DOHH2 (cell line): ENCODE measurements around the gene ADK.

ENCODE experiments used
- EZH2phosphoT487 ChIP-seq: fragments of 200-600 bp; sonication (generic); IDR thresholded peaks from 2 replicates; pipeline ENCODE4 v1.6.1; 2017; ENCODE audit warnings: borderline replicate concordance, mild to moderate bottlenecking, antibody characterized with exemption, low read length, moderate library complexity, mixed read lengths
- TF ChIP-seq, protein P1 (sequence below): fragments of 200-600 bp; sonication (generic); IDR thresholded peaks from one replicate; pipeline ENCODE4 v1.5.1; 2014; ENCODE audit warnings: antibody characterized with exemption, mild to moderate bottlenecking, low read depth, low read length; ENCODE audit not compliant: poor library complexity, severe bottlenecking

DNA sequence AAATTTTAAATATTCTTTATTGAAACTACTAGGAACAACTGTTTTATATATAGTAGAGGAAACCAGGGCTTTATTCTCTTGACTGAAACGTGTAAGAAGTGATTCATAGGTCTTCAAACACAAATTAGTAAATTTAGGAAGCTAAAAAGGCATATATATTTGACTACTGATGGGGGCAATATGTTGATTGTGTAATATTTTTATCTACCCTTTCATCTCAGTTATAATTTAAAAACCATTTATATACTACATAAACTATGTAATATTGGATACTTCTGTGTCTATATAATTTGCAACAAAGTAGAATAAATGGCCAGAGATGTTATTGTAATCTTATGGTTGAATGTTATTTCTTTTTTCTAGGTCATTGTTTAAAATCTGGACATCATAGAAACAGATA, 406.1 kb downstream of the ADK start:
- TF ChIP-seq, protein P1, sequence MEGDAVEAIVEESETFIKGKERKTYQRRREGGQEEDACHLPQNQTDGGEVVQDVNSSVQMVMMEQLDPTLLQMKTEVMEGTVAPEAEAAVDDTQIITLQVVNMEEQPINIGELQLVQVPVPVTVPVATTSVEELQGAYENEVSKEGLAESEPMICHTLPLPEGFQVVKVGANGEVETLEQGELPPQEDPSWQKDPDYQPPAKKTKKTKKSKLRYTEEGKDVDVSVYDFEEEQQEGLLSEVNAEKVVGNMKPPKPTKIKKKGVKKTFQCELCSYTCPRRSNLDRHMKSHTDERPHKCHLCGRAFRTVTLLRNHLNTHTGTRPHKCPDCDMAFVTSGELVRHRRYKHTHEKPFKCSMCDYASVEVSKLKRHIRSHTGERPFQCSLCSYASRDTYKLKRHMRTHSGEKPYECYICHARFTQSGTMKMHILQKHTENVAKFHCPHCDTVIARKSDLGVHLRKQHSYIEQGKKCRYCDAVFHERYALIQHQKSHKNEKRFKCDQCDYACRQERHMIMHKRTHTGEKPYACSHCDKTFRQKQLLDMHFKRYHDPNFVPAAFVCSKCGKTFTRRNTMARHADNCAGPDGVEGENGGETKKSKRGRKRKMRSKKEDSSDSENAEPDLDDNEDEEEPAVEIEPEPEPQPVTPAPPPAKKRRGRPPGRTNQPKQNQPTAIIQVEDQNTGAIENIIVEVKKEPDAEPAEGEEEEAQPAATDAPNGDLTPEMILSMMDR, result no peak
- TF ChIP-seq EZH2phosphoT487, result no peak
